ENCODE results near the gene PXMP4.

Gene PXMP4

GRCh38 chr20:33721391-33722140 is 1.5 kb upstream of the PXMP4 start:
- no peak for TF ChIP-seq CTCF (IDR thresholded peaks at IDR 0.05)
- Mint-ChIP-seq H3K27me3 (ENCODE audit: low read depth, poor library complexity) (peaks cover 30% of the 10 kb centered on the region), H3K9me3 (peaks cover 10% of the 10 kb centered on the region), H3K36me3 (ENCODE audit: low read depth) (no peaks in the 10 kb centered on the region), H3K4me1 (no peaks in the 10 kb centered on the region), H3K27ac (no peak overlapping the region), H3K4me3 (no peak overlapping the region)
- no peak for DNase-seq

GRCh38 chr20:33719277-33719988 is 677 bp downstream of the PXMP4 start:
- TF ChIP-seq CTCF (IDR thresholded peaks at IDR 0.05), result no peak
- no peaks in the 10 kb centered on the region for H3K4me1 Mint-ChIP-seq
- peak overlapping the region; percentile 79 for H3K4me3 Mint-ChIP-seq
- peaks cover 14% of the 10 kb centered on the region for H3K27me3 Mint-ChIP-seq (ENCODE audit: low read depth, poor library complexity)
- no peak overlapping the region for H3K27ac Mint-ChIP-seq
- no peaks in the 10 kb centered on the region for H3K36me3 Mint-ChIP-seq (ENCODE audit: low read depth)
- peaks cover 10% of the 10 kb centered on the region for H3K9me3 Mint-ChIP-seq
- no peak for DNase-seq

GRCh38 chr20:33716498-33716897 is 3.6 kb downstream of the PXMP4 start:
- H3K4me1 Mint-ChIP-seq, result no peaks in the 10 kb centered on the region

GRCh38 chr20:33713865-33714367 is 6.2 kb downstream of the PXMP4 start:
- TF ChIP-seq CTCF (IDR thresholded peaks at IDR 0.05), result no peak
- H3K36me3 Mint-ChIP-seq (ENCODE audit: low read depth), result no peaks in the 10 kb centered on the region
- H3K4me3 Mint-ChIP-seq, result no peak overlapping the region
- no peaks in the 10 kb centered on the region for H3K9me3 Mint-ChIP-seq
- H3K27ac Mint-ChIP-seq, result no peak overlapping the region
- no peaks in the 10 kb centered on the region for H3K4me1 Mint-ChIP-seq
- peaks cover 4% of the 10 kb centered on the region for H3K27me3 Mint-ChIP-seq (ENCODE audit: low read depth, poor library complexity)
- DNase-seq, result no peak

More at GRCh38 chr20:33716498-33716897, 3.6 kb downstream of the PXMP4 start:
- DNase-seq, result no peak
- Mint-ChIP-seq H3K4me3 (no peak overlapping the region), H3K36me3 (ENCODE audit: low read depth) (no peaks in the 10 kb centered on the region), H3K27ac (no peak overlapping the region), H3K27me3 (ENCODE audit: low read depth, poor library complexity) (peaks cover 10% of the 10 kb centered on the region), H3K9me3 (peaks cover 10% of the 10 kb centered on the region)
- TF ChIP-seq CTCF (IDR thresholded peaks at IDR 0.05), result no peak

GRCh38 chr20:33711446-33711738 is 8.7 kb downstream of the PXMP4 start:
- Mint-ChIP-seq H3K27ac (peak overlapping the region; percentile 47), H3K4me3 (no peak overlapping the region), H3K36me3 (ENCODE audit: low read depth) (no peaks in the 10 kb centered on the region), H3K4me1 (no peaks in the 10 kb centered on the region), H3K9me3 (no peaks in the 10 kb centered on the region), H3K27me3 (ENCODE audit: low read depth, poor library complexity) (peaks cover 4% of the 10 kb centered on the region)
- DNase-seq, result no peak
- no peak for TF ChIP-seq CTCF (IDR thresholded peaks at IDR 0.05)
